ENCODE measurements around the gene KDM1B. TPM values are rescaled to one million over a fixed set of nuclear protein-coding genes. Genes with fewer than 3 reads are reported as not detected.

The KDM1B gene
- total RNA-seq, 1 experiment from 2014 or later = 15.8 TPM

- ChIA-PET CTCF (no interaction called here), POLR2A (ENCODE audit: low non-redundant PET) (no interaction called here)
- no peaks in the 10 kb centered on the region for H3K4me1 ChIP-seq (ENCODE audit: insufficient read depth, low read length, poor library complexity, severe bottlenecking)
- no peaks in the 10 kb centered on the region for H3K9me3 ChIP-seq (ENCODE audit: low read depth, low read length, poor library complexity, severe bottlenecking)
- no peak overlapping the region for H3K4me3 ChIP-seq (ENCODE audit: low read depth, low read length, poor library complexity, severe bottlenecking)
- DNase-seq (ENCODE audit: low spot score) = no peak
- no peaks in the 10 kb centered on the region for H3K27me3 ChIP-seq (replicated peaks; ENCODE audit: insufficient read depth, low read depth, low read length, poor library complexity)
- H3K27ac ChIP-seq (ENCODE audit: low read depth, low read length, poor library complexity, severe bottlenecking) = no peak overlapping the region
- H3K36me3 ChIP-seq (ENCODE audit: insufficient read depth, low read length, poor library complexity, severe bottlenecking) = no peaks in the 10 kb centered on the region
- BruUV-seq (replicated peaks) = no TSS peak
- intact Hi-C loops (cut with micrococcal nuclease; ENCODE audit: unreplicated experiment) = no loop called here
- TF ChIP-seq, protein P1, sequence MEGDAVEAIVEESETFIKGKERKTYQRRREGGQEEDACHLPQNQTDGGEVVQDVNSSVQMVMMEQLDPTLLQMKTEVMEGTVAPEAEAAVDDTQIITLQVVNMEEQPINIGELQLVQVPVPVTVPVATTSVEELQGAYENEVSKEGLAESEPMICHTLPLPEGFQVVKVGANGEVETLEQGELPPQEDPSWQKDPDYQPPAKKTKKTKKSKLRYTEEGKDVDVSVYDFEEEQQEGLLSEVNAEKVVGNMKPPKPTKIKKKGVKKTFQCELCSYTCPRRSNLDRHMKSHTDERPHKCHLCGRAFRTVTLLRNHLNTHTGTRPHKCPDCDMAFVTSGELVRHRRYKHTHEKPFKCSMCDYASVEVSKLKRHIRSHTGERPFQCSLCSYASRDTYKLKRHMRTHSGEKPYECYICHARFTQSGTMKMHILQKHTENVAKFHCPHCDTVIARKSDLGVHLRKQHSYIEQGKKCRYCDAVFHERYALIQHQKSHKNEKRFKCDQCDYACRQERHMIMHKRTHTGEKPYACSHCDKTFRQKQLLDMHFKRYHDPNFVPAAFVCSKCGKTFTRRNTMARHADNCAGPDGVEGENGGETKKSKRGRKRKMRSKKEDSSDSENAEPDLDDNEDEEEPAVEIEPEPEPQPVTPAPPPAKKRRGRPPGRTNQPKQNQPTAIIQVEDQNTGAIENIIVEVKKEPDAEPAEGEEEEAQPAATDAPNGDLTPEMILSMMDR (conservative IDR thresholded peaks at IDR 0.05; ENCODE audit: low read depth, low read length) = no peak
- TF ChIP-seq EZH2 (IDR thresholded peaks at IDR 0.05; ENCODE audit: borderline replicate concordance, low read depth, low read length, poor library complexity, severe bottlenecking) = no peak
These were observed 58.2 kb downstream of the KDM1B start for GRCh38 chr6:18213439-18213838.

DNA sequence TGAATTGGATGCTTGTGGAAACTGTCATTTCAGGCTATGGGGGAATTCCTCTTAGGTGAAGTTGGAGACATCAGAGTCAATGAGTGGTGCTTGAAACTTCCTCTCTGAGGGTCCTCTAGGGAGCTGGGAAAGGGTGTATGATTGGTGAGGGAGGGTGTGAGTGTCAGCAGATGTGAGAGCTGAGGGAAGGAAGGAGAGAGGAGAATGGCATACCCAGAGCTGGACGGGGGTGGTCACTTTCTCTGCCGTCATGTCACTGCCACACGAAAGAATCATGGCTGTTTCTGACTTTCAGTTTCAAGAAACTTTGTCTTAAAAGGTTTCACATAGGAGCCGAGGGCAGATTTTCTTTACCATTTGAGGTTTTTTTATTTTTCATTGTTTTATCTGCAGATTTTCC, 58.8 kb downstream of the KDM1B start:
- H3K9me3 ChIP-seq (ENCODE audit: low read depth, low read length, poor library complexity, severe bottlenecking) = no peaks in the 10 kb centered on the region
- POLR2A ChIA-PET (ENCODE audit: low non-redundant PET) = no interaction called here
- H3K4me1 ChIP-seq (ENCODE audit: insufficient read depth, low read length, poor library complexity, severe bottlenecking) = no peaks in the 10 kb centered on the region
- intact Hi-C loops (cut with micrococcal nuclease; ENCODE audit: unreplicated experiment) = no loop called here
- CTCF ChIA-PET = no interaction called here
- TF ChIP-seq, protein P1 (conservative IDR thresholded peaks at IDR 0.05; ENCODE audit: low read depth, low read length) = no peak
- TF ChIP-seq EZH2 (IDR thresholded peaks at IDR 0.05; ENCODE audit: borderline replicate concordance, low read depth, low read length, poor library complexity, severe bottlenecking) = no peak
- no peak overlapping the region for H3K4me3 ChIP-seq (ENCODE audit: low read depth, low read length, poor library complexity, severe bottlenecking)
- H3K27ac ChIP-seq (ENCODE audit: low read depth, low read length, poor library complexity, severe bottlenecking) = no peak overlapping the region
- no TSS peak for BruUV-seq (replicated peaks)
- DNase-seq (ENCODE audit: low spot score) = no peak
- no peaks in the 10 kb centered on the region for H3K36me3 ChIP-seq (ENCODE audit: insufficient read depth, low read length, poor library complexity, severe bottlenecking)
- no peaks in the 10 kb centered on the region for H3K27me3 ChIP-seq (replicated peaks; ENCODE audit: insufficient read depth, low read depth, low read length, poor library complexity)

DNA sequence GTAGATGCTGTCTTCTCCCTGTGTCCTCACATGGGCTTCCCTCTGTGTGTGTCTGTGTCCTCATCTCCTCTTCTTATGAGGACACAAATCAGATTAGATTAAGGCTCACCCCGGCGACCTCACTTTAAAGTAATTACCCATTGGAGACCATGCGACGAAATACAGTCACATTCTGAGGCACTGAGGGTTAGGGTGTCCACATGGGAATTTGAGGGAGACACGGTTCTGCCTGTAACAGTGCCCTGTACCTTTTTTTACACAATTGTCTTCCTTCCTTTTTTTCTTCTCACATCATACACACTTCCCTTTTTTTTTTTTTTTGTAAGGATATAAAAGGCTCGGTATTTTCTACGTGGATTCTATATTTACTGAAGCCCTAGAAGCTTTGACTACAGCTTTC, 60.2 kb downstream of the KDM1B start:
- CTCF ChIA-PET = no interaction called here
- POLR2A ChIA-PET (ENCODE audit: low non-redundant PET) = no interaction called here
- H3K4me3 ChIP-seq (ENCODE audit: low read depth, low read length, poor library complexity, severe bottlenecking) = no peak overlapping the region
- no TSS peak for BruUV-seq (replicated peaks)
- no peaks in the 10 kb centered on the region for H3K27me3 ChIP-seq (replicated peaks; ENCODE audit: insufficient read depth, low read depth, low read length, poor library complexity)
- H3K36me3 ChIP-seq (ENCODE audit: insufficient read depth, low read length, poor library complexity, severe bottlenecking) = no peaks in the 10 kb centered on the region
- H3K27ac ChIP-seq (ENCODE audit: low read depth, low read length, poor library complexity, severe bottlenecking) = no peak overlapping the region
- H3K9me3 ChIP-seq (ENCODE audit: low read depth, low read length, poor library complexity, severe bottlenecking) = no peaks in the 10 kb centered on the region
- intact Hi-C loops (cut with micrococcal nuclease; ENCODE audit: unreplicated experiment) = no loop called here
- TF ChIP-seq, protein P1 (conservative IDR thresholded peaks at IDR 0.05; ENCODE audit: low read depth, low read length) = no peak
- TF ChIP-seq EZH2 (IDR thresholded peaks at IDR 0.05; ENCODE audit: borderline replicate concordance, low read depth, low read length, poor library complexity, severe bottlenecking) = no peak
- no peaks in the 10 kb centered on the region for H3K4me1 ChIP-seq (ENCODE audit: insufficient read depth, low read length, poor library complexity, severe bottlenecking)
- DNase-seq (ENCODE audit: low spot score) = no peak

Measured in A673 (cell line).